Spleen (tissue), 11 donors: Measurements from ENCODE around the gene LEF1. TPM values are rescaled to one million over a fixed set of nuclear protein-coding genes. Genes with fewer than 3 reads are reported as not detected.

Experiments
- DNase-seq: peaks from one replicate; pipeline ENCODE4 v3.0.0-alpha.2; 2020
- H3K27ac ChIP-seq, 8 donors: fragments of 200-600 bp; sonication (generic) in 7 of 8; 1 replicate in 4 of 8; 2 replicates in 4 of 8; pipeline versions ENCODE4 v1.5.0 to v1.8.0; 2016 to 2021; ENCODE audit warnings: inconsistent platforms in 4 of 8, mild to moderate bottlenecking in 4 of 8, moderate library complexity in 1 of 8
- H3K27me3 ChIP-seq, 7 donors: fragments of 200-600 bp; sonication (generic) in 6 of 7; replicated peaks in 1 of 7; 1 replicate in 4 of 7; 2 replicates in 3 of 7; pipeline versions ENCODE4 v1.5.0 to v1.8.0; 2016 to 2021; ENCODE audit warnings: inconsistent platforms in 3 of 7, mild to moderate bottlenecking in 1 of 7
- H3K36me3 ChIP-seq, 6 donors: fragments of 200-600 bp; sonication (generic) in 5 of 6; 1 replicate in 4 of 6; 2 replicates in 2 of 6; pipeline versions ENCODE4 v1.5.0 to v1.8.0; 2016 to 2021; ENCODE audit warnings: inconsistent platforms in 2 of 6
- H3K4me1 ChIP-seq, 6 donors: fragments of 200-600 bp; sonication (generic) in 5 of 6; 1 replicate in 3 of 6; 2 replicates in 3 of 6; pipeline versions ENCODE4 v1.5.0 to v1.8.0; 2016 to 2021; ENCODE audit warnings: inconsistent platforms in 3 of 6
- H3K4me3 ChIP-seq, 8 donors: fragments of 200-600 bp; sonication (generic) in 7 of 8; 1 replicate in 4 of 8; 2 replicates in 4 of 8; pipeline versions ENCODE4 v1.5.0 to v1.8.0; 2016 to 2021; ENCODE audit warnings: inconsistent platforms in 4 of 8, mild to moderate bottlenecking in 4 of 8, moderate library complexity in 2 of 8
- H3K9me3 ChIP-seq, 8 donors: fragments of 200-600 bp; sonication (generic) in 7 of 8; 1 replicate in 4 of 8; 2 replicates in 4 of 8; pipeline versions ENCODE4 v1.5.0 to v1.8.0; 2016 to 2021; ENCODE audit warnings: inconsistent platforms in 4 of 8
- POLR2A ChIP-seq, 3 donors: fragments of 450-650 bp; IDR thresholded peaks; one replicate each; pipeline ENCODE4 v1.5.1; 2017; ENCODE audit warnings: antibody characterized with exemption in 3 of 3, mild to moderate bottlenecking in 1 of 3
- POLR2AphosphoS5 ChIP-seq, 3 donors: sonication (generic); formaldehyde crosslinking; IDR thresholded peaks; one replicate each; pipeline ENCODE4 v1.5.1; 2017; ENCODE audit warnings: antibody characterized with exemption in 3 of 3
- WGBS, 5 donors: extraction: QIAGEN DNeasy Blood & Tissue Kit in 3 of 5; methylation state at CpG; one replicate each; pipeline versions ENCODE4 v1.1.5 to v1.1.7; 2013 to 2018; 5-methylcytosine and 5-hydroxymethylcytosine counted together
- intact Hi-C: fragments of 100-400 bp; cut with DNase I; formaldehyde crosslinking; loops from one replicate; pipeline ENCODE4 v1.15.0; 2023; ENCODE audit warnings: low total_unique reads
- polyA plus RNA-seq, 3 donors: library from polyadenylated mRNA; stranded (reverse); fragments of 200-250 nt; gene quantifications; one replicate each; pipeline ENCODE4 v1.2.1, GENCODE V29; 2013
- total RNA-seq, 7 donors: library from RNA; depleted of rRNA in 3 of 7; stranded (reverse); fragments of >200 nt in 3 of 7; fragmentation: NEBNext Ultra II Directional in 4 of 7; extraction: Animal tissue kit (Norgen Biotek cat#: 25700) in 4 of 7; gene quantifications; one replicate each; pipeline versions ENCODE4 v1.1.0 to v1.2.1, GENCODE V29; 2016 to 2021
- TF ChIP-seq, protein P1 (sequence below), 11 experiments: fragments of 200-600 bp in 7 of 11; fragments of 450-650 bp in 4 of 11; sonication (generic) in 4 of 11; IDR thresholded peaks in 8 of 11; conservative IDR thresholded peaks in 3 of 11; 1 replicate in 7 of 11; 2 replicates in 4 of 11; pipeline versions ENCODE4 v1.4.0 to v1.8.0; 2016 to 2021; ENCODE audit warnings: antibody characterized with exemption in 11 of 11, inconsistent platforms in 4 of 11, mild to moderate bottlenecking in 1 of 11
- donor health status: healthy with polysubstance abuse.
- donor health status: DM: no; HTN: no; CAD: no; lungs with moderate emphysema.
- donor health status: DM: no; HTN: no; CAD: no.
- donor health status: Bipolar disorder and iron deficiency.
- donor health status: healthy.
- donor health status: DM: no; HTN: no; CAD: no.
- donor health status: DM: yes; HTN: yes; CAD: no.

The LEF1 gene
- total and polyA plus RNA-seq, 10 donors: 7.8 to 55.4 (median 33.9) TPM

- peak overlapping the region; percentile 42 to 79 (median 51) for H3K4me3 ChIP-seq
- peaks cover 25 to 58% (median 43%) of the 10 kb centered on the region in 6 donors for H3K4me1 ChIP-seq
- 1% methylated on average over 28 to 77 of the region's 77 CpGs for WGBS, 5 donors
- peak overlapping the region; percentile 13 to 83 (median 80) for H3K27ac ChIP-seq
- no peaks in the 10 kb centered on the region for H3K9me3 ChIP-seq
- TF ChIP-seq POLR2AphosphoS5 (IDR thresholded peaks at IDR 0.05) (peak; percentile 61 to 79 (median 73)), POLR2A (IDR thresholded peaks at IDR 0.05) (no peak)
- TF ChIP-seq, protein P1, sequence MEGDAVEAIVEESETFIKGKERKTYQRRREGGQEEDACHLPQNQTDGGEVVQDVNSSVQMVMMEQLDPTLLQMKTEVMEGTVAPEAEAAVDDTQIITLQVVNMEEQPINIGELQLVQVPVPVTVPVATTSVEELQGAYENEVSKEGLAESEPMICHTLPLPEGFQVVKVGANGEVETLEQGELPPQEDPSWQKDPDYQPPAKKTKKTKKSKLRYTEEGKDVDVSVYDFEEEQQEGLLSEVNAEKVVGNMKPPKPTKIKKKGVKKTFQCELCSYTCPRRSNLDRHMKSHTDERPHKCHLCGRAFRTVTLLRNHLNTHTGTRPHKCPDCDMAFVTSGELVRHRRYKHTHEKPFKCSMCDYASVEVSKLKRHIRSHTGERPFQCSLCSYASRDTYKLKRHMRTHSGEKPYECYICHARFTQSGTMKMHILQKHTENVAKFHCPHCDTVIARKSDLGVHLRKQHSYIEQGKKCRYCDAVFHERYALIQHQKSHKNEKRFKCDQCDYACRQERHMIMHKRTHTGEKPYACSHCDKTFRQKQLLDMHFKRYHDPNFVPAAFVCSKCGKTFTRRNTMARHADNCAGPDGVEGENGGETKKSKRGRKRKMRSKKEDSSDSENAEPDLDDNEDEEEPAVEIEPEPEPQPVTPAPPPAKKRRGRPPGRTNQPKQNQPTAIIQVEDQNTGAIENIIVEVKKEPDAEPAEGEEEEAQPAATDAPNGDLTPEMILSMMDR (IDR thresholded peaks at IDR 0.05 in 8 of 11, conservative IDR thresholded peaks at IDR 0.05 in 3 of 11): peak in 1 of 11 experiments; percentile 12
- DNase-seq: peak; percentile 86
- H3K36me3 ChIP-seq: no peaks in the 10 kb centered on the region
- H3K27me3 ChIP-seq: peaks cover 0 to 79% (median 53%) of the 10 kb centered on the region in 7 donors
- intact Hi-C loops: no loop called here
Measured at GRCh38 chr4:108172753-108173598, 4.2 kb upstream of the LEF1 start.

- intact Hi-C loops: no loop called here
- H3K27ac ChIP-seq: peak overlapping the region in 7 of 8 donors; percentile 62 to 83 (median 80)
- H3K9me3 ChIP-seq: no peaks in the 10 kb centered on the region
- peaks cover 25 to 63% (median 47%) of the 10 kb centered on the region in 6 donors for H3K4me1 ChIP-seq
- no peaks in the 10 kb centered on the region for H3K36me3 ChIP-seq
- WGBS, 5 donors: 1 to 3% (median 2%) methylated on average over 18 to 43 of the region's 43 CpGs
- no peak for TF ChIP-seq POLR2A (IDR thresholded peaks at IDR 0.05)
- TF ChIP-seq, protein P1 (IDR thresholded peaks at IDR 0.05 in 8 of 11, conservative IDR thresholded peaks at IDR 0.05 in 3 of 11): peak in 1 of 11 experiments; percentile 32
- TF ChIP-seq POLR2AphosphoS5 (IDR thresholded peaks at IDR 0.05): no peak
- DNase-seq: no peak
- H3K4me3 ChIP-seq: peak overlapping the region; percentile 42 to 79 (median 51)
- peaks cover 0 to 86% (median 56%) of the 10 kb centered on the region in 7 donors for H3K27me3 ChIP-seq
Measured at GRCh38 chr4:108172231-108172752, 3.6 kb upstream of the LEF1 start.

DNA sequence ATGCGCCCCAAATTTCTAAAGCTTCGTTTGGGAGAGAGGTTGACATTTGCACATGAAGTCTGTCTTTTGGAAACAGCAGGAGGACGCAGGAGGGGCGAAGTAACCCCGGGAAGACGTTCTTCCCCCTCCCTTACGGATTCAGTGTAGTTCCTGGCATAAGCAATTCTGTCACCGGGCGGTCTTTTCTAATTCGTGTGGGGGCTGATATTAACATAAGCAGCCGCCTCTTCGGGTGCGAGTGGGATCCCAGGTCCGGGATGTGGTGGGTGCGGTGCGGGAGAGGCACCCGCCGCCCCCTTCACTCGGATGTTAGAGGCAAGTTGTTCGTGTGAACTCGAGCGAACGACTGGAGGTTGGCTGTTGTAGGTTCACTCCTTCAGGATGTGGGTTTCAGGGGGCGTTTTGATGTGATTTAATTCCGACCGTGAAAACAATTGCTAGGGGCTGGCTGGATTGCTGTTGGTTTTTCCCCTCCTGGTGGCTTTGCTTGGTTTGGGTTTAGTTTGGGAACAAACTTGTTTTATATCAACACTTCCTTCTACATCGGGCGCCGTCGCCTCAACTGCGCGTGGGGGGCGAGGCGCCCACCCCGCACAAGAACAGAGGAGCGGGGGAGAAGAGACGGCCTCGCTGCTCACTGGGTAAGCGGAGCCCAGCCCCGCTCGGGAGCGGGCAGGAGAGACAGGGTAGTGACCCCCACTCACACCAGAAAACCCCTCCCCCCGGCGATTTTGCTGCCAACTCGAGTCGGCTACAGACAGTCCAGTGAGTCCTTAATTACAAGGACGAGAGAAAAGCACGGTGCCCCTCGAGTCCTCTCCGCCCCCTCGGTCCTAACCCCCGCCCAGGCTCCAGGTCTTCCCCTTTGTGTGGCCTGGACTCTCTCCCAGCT is 2.9 kb upstream of the LEF1 start:
- Histone ChIP-seq H3K4me3 (peak overlapping the region in 6 of 8 donors; percentile 42 to 79 (median 51)), H3K36me3 (no peaks in the 10 kb centered on the region), H3K27me3 (peaks cover 0 to 93% (median 63%) of the 10 kb centered on the region in 7 donors), H3K9me3 (no peaks in the 10 kb centered on the region), H3K27ac (peak overlapping the region in 5 of 8 donors; percentile 79 to 83 (median 81)), H3K4me1 (peaks cover 29 to 70% (median 52%) of the 10 kb centered on the region in 6 donors)
- intact Hi-C loops: no loop called here
- 3 to 5% (median 4%) methylated on average over 41 to 52 of the region's 52 CpGs for WGBS, 5 donors
- peak; percentile 76 for DNase-seq
- peak; percentile 22 to 65 (median 28) for TF ChIP-seq POLR2AphosphoS5 (IDR thresholded peaks at IDR 0.05)
- TF ChIP-seq, protein P1 (IDR thresholded peaks at IDR 0.05 in 8 of 11, conservative IDR thresholded peaks at IDR 0.05 in 3 of 11): no peak
